ENCODE measurements around the gene ASCL3. TPM values are rescaled to one million over a fixed set of nuclear protein-coding genes. Genes with fewer than 3 reads are reported as not detected.
"Not testable (repeated sequence)": the region's sequence is repeated elsewhere in the genome, so short reads cannot be mapped to it uniquely, and the experiment has no call there.

Gene ASCL3
- total RNA-seq, 2 experiments from 2014 or later: not detected

- no peak for DNase-seq
- Mint-ChIP-seq H3K9me3 (ENCODE audit: low read depth) (no peaks in the 10 kb centered on the region), H3K36me3 (ENCODE audit: low read depth) (peaks cover 29% of the 10 kb centered on the region), H3K27me3 (no peaks in the 10 kb centered on the region), H3K4me3 (no peak overlapping the region), H3K4me1 (no peaks in the 10 kb centered on the region), H3K27ac (no peak overlapping the region)
- no peak for ATAC-seq
- intact Hi-C loops (cut with DNase I, micrococcal nuclease): no loop called here
- ChIA-PET POLR2A (interaction anchor here (0.6 kb wide), 1 partner anchor 326 kb away, joined by 4 read pairs; no protein-coding TSS in a partner anchor), CTCF (interaction anchor here (0.8 to 1.7 kb wide), 3 partner anchors 10 to 200 kb away, joined by 3 to 5 read pairs (median 4); no protein-coding TSS in a partner anchor)
These were observed 4.6 kb upstream of the ASCL3 start for GRCh38 chr11:8947230-8947943.

DNA sequence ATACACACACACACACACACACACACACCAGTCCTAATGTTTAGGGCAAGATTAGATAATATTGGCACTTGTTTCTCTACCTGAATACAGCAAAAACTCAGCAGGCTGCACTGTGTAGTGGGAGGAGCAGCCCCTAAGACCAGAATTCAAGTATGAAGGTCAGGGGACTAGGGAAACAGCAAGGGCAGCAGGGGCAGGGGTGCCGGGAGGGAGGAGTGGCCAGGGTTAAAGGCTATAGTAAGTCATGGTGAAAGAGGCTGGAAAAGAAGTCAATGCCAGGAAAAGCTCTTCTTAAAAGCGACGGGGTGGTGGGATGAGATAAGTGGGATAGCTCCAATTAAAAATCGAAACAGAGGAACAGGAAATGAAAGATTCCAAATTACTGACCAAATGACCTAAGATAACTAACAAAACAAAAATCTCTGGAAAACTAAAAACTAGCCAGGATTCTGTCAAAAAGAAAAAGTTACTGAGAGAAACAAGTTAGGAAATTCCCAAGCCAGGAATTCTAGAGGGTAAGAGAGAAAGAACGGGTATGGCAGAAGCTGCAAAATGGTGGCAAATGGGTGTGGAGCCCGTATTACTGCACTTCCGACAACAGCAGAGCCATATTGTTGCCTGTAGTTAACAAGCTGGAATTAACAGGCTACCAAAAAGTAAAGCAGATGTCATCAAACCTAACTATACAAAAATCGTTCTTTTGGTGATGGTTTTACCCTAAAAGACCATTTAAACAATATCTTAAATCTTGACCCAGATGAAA is 1.3 kb downstream of the ASCL3 start:
- ATAC-seq: no peak
- Mint-ChIP-seq H3K27ac (no peak overlapping the region), H3K4me3 (no peak overlapping the region), H3K9me3 (ENCODE audit: low read depth) (no peaks in the 10 kb centered on the region), H3K36me3 (ENCODE audit: low read depth) (no peaks in the 10 kb centered on the region), H3K4me1 (no peaks in the 10 kb centered on the region), H3K27me3 (no peaks in the 10 kb centered on the region)
- intact Hi-C loops (cut with DNase I, micrococcal nuclease): no loop called here
- DNase-seq: no peak
- ChIA-PET POLR2A (no interaction called here), CTCF (interaction anchor here (0.7 to 2.5 kb wide), 3 partner anchors 19 to 165 kb away, joined by 3 to 12 read pairs (median 3); no protein-coding TSS in a partner anchor)

- intact Hi-C loops (cut with DNase I, micrococcal nuclease): no loop called here
- H3K36me3 Mint-ChIP-seq (ENCODE audit: low read depth): no peaks in the 10 kb centered on the region
- no peaks in the 10 kb centered on the region for H3K27me3 Mint-ChIP-seq
- CTCF ChIA-PET: interaction anchor here (0.6 to 4.6 kb wide), 3 partner anchors 11 to 256 kb away, joined by 3 to 22 read pairs (median 4); no protein-coding TSS in a partner anchor
- H3K9me3 Mint-ChIP-seq (ENCODE audit: low read depth): no peaks in the 10 kb centered on the region
- H3K4me1 Mint-ChIP-seq: no peaks in the 10 kb centered on the region
- POLR2A ChIA-PET: no interaction called here
- H3K4me3 Mint-ChIP-seq: no peak overlapping the region
- H3K27ac Mint-ChIP-seq: no peak overlapping the region
- DNase-seq: no peak
- ATAC-seq: no peak
These were observed 5.2 kb downstream of the ASCL3 start for GRCh38 chr11:8937659-8938058.

GRCh38 chr11:8937159-8937558 is 5.7 kb downstream of the ASCL3 start:
- Mint-ChIP-seq H3K27ac (no peak overlapping the region), H3K4me3 (no peak overlapping the region), H3K9me3 (ENCODE audit: low read depth) (no peaks in the 10 kb centered on the region), H3K36me3 (ENCODE audit: low read depth) (no peaks in the 10 kb centered on the region), H3K4me1 (no peaks in the 10 kb centered on the region), H3K27me3 (no peaks in the 10 kb centered on the region)
- DNase-seq (no peak), ATAC-seq (no peak)
- ChIA-PET POLR2A (no interaction called here), CTCF (interaction anchor here (0.6 to 4.6 kb wide), 3 partner anchors 11 to 256 kb away, joined by 3 to 22 read pairs (median 4); no protein-coding TSS in a partner anchor)
- intact Hi-C loops (cut with DNase I, micrococcal nuclease): no loop called here

DNA sequence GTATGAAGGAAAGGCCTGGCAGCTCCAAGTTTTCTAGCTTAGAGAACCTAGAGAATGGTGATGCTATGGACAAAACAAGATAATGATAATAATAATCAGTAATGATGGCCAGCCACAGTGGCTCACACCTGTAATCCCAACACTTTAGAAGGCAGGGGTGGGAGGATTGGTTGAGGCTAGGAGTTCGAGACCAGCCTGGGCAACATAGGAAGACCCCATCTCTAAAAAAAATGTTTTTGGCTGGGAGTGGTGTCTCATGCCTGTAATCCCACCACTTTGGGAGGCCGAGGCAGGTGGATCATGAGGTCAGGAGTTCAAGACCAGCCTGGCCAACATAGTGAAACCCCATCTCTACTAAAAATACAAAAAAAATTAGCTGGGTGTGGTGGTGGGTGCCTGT is 7.0 kb downstream of the ASCL3 start:
- DNase-seq; H3K4me3 Mint-ChIP-seq; H3K27me3 Mint-ChIP-seq; intact Hi-C loops (cut with DNase I, micrococcal nuclease); POLR2A ChIA-PET; ATAC-seq; H3K4me1 Mint-ChIP-seq; H3K36me3 Mint-ChIP-seq (ENCODE audit: low read depth); H3K9me3 Mint-ChIP-seq (ENCODE audit: low read depth); H3K27ac Mint-ChIP-seq: not testable (repeated sequence)
- CTCF ChIA-PET: interaction anchor here (4.6 kb wide), 1 partner anchor 24 kb away, joined by 22 read pairs; no protein-coding TSS in a partner anchor

- H3K27ac Mint-ChIP-seq: no peak overlapping the region
- H3K9me3 Mint-ChIP-seq (ENCODE audit: low read depth): no peaks in the 10 kb centered on the region
- POLR2A ChIA-PET: no interaction called here
- CTCF ChIA-PET: interaction anchor here (0.9 to 4.6 kb wide), 3 partner anchors 25 to 802 kb away, joined by 3 to 22 read pairs (median 3); no protein-coding TSS in a partner anchor
- ATAC-seq (peak; percentile 30), DNase-seq (no peak)
- H3K27me3 Mint-ChIP-seq: no peaks in the 10 kb centered on the region
- no peaks in the 10 kb centered on the region for H3K4me1 Mint-ChIP-seq
- intact Hi-C loops (cut with DNase I, micrococcal nuclease): no loop called here
- no peak overlapping the region for H3K4me3 Mint-ChIP-seq
- H3K36me3 Mint-ChIP-seq (ENCODE audit: low read depth): no peaks in the 10 kb centered on the region
These were observed 7.9 kb downstream of the ASCL3 start for GRCh38 chr11:8934742-8935488.

DNA sequence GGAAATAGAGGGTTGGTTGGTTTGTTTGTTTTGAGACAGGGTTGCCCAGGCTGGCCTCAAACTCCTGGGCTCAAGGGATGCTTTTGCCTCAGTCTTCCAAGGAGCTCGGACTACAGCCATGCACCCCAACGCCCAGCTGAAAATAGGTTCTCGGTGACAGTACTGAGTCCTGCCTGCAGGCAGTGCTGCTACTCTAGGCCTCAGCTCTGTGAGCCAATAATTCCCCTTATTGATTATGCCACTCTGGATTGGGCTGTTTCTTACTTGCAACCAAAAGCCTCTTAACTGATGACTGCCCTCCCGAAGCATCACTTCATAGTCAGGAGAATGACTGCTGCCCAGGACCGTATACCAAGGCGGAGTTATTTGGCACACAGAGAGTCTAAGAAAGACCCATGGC is 8.9 kb downstream of the ASCL3 start:
- POLR2A ChIA-PET: no interaction called here
- Mint-ChIP-seq H3K4me3 (no peak overlapping the region), H3K27me3 (no peaks in the 10 kb centered on the region), H3K4me1 (no peaks in the 10 kb centered on the region), H3K27ac (no peak overlapping the region), H3K36me3 (ENCODE audit: low read depth) (no peaks in the 10 kb centered on the region), H3K9me3 (ENCODE audit: low read depth) (no peaks in the 10 kb centered on the region)
- intact Hi-C loops (cut with DNase I, micrococcal nuclease): no loop called here
- ATAC-seq: no peak
- no peak for DNase-seq
- CTCF ChIA-PET: interaction anchor here (0.9 to 4.6 kb wide), 3 partner anchors 26 to 803 kb away, joined by 3 to 22 read pairs (median 3); no protein-coding TSS in a partner anchor

- ChIA-PET POLR2A (no interaction called here), CTCF (interaction anchor here (0.5 to 1.8 kb wide), 3 partner anchors 11 to 27 kb away, joined by 3 to 5 read pairs (median 4); no protein-coding TSS in a partner anchor)
- ATAC-seq (no peak), DNase-seq (no peak)
- no peak within 1 kb of the TSS for H3K4me3 Mint-ChIP-seq
- H3K27ac Mint-ChIP-seq: no peak within 1 kb of the TSS
- no peaks in the 10 kb centered on the region for H3K4me1 Mint-ChIP-seq
- no peaks in the 10 kb centered on the region for H3K9me3 Mint-ChIP-seq (ENCODE audit: low read depth)
- intact Hi-C loops (cut with DNase I, micrococcal nuclease): no loop called here
- no peaks in the 10 kb centered on the region for H3K27me3 Mint-ChIP-seq
- no peaks in the 10 kb centered on the region for H3K36me3 Mint-ChIP-seq (ENCODE audit: low read depth)
These were observed 10.1 kb downstream of the ASCL3 start, which contains the start of gene C11orf16 for GRCh38 chr11:8932564-8933180. Gene C11orf16 (minus strand): TSS chr11:8932947. CDS start chr11:8932308, 639 bp downstream.

DNA sequence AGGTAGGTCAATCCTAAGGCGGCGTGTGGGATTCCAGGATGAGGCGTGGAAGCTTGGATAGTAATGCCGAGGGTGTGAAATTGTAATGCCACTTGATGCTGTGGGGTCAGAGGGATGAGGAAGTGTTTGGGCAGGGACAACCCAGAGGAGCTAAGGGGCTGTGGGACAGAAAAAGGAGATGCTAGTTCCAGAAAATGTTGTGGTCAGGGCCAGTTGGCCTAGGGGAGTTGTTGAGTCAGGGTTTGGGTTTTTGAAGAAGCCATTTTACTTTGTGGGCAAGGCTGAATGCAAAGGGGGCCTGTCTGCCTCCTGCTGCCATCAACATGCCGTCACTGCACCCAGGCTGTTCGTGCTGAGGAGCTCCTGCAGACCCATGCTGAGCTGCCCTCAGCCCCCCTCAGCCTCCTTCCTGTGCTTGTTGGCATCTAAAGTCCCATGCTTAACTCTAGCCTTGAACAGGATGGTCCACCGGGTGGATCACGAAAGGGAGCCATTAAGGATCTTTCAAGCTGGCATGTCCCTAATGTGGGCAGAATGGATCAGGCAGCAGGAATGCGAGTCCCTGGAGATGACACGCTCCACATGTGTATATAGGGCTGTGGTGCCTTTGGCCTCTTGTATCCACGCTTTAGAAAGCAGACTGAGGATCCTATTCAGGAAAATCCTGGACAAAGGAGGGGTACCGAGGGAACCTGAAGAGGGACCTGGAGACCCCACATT is 12.2 kb downstream of the ASCL3 start:
- CTCF ChIA-PET: interaction anchor here (1.0 to 1.5 kb wide), 2 partner anchors 207 to 503 kb away, joined by 3 read pairs; no protein-coding TSS in a partner anchor
- H3K9me3 Mint-ChIP-seq (ENCODE audit: low read depth): no peaks in the 10 kb centered on the region
- no peak overlapping the region for H3K27ac Mint-ChIP-seq
- H3K36me3 Mint-ChIP-seq (ENCODE audit: low read depth): no peaks in the 10 kb centered on the region
- POLR2A ChIA-PET: interaction anchor here (0.6 kb wide), 1 partner anchor 37 kb away, joined by 4 read pairs; no protein-coding TSS in a partner anchor
- no peak overlapping the region for H3K4me3 Mint-ChIP-seq
- intact Hi-C loops (cut with DNase I, micrococcal nuclease): no loop called here
- H3K27me3 Mint-ChIP-seq: no peaks in the 10 kb centered on the region
- H3K4me1 Mint-ChIP-seq: no peaks in the 10 kb centered on the region
- DNase-seq (no peak), ATAC-seq (no peak)

DNA sequence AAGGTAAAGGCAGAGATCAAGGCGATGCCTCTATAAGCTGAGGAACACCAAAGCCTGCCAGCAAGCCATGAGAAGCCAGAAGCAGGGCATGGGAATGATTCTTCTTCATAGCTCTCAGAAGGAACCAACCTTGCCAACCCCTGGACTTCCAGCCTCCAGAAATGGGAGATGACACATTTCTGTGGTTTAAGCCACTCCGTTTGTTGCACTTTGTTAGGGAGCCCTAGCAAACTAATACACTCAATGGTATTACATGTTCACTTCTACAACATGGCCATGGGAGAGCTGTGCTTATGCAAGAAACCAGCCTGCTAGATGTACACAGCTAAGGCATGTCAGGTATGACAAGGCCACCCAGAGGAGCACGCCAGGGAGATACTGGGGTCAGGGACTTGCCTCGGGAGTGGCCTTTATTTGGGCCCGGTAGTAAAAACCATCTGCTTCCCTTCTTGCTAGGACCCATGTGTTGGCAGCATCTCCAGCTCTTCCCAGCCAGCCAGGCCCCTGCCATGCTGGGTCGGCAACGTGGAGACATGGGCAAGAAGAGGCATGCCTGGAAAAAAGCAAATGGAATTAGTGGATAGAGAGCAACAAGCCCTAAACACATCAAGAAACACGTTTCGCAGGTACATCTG is 13.7 kb downstream of the ASCL3 start:
- POLR2A ChIA-PET: no interaction called here
- ATAC-seq: no peak
- no peaks in the 10 kb centered on the region for H3K9me3 Mint-ChIP-seq (ENCODE audit: low read depth)
- H3K36me3 Mint-ChIP-seq (ENCODE audit: low read depth): no peaks in the 10 kb centered on the region
- intact Hi-C loops (cut with DNase I, micrococcal nuclease): no loop called here
- H3K27ac Mint-ChIP-seq: no peak overlapping the region
- H3K4me1 Mint-ChIP-seq: no peaks in the 10 kb centered on the region
- H3K4me3 Mint-ChIP-seq: no peak overlapping the region
- CTCF ChIA-PET: interaction anchor here (0.6 to 1.5 kb wide), 3 partner anchors 55 to 504 kb away, joined by 3 read pairs; no protein-coding TSS in a partner anchor
- no peaks in the 10 kb centered on the region for H3K27me3 Mint-ChIP-seq
- DNase-seq: no peak
